Endometrium (tissue), 2 donors: ENCODE data around the gene SUSD4.

Experiments used
- FAIRE-seq: peaks from 2 replicates; lab custom pipeline; 2012; peaks lifted over from hg19 to GRCh38; lab: Jason Lieb, UNC
- donor health status: control.
- donor health status: control.

Gene SUSD4

GRCh38 chr1:223355699-223356098 is 8.3 kb downstream of the SUSD4 start:
- FAIRE-seq = no peak

DNA sequence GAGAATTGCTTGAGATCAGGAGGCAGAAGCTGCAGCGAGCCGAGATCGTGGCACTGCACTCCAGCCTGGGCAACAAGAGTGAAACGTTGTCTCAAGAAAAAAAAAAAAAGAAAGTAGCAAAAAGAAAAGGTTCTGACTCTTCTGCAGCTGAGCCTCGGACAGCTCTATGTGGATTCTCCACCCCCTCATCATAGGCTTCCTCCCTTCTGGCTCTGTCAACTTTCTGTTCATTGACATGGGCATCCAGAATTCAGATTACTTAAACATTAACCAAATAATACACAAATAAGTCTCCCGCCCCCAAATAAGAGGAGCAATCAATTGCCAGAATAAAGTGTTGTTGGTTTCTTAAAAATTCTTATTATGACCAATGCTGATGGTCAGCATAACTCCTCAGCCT is 10.0 kb downstream of the SUSD4 start:
- no peak for FAIRE-seq

- no peak for FAIRE-seq
These were observed 11.0 kb downstream of the SUSD4 start for GRCh38 chr1:223352944-223353343.

DNA sequence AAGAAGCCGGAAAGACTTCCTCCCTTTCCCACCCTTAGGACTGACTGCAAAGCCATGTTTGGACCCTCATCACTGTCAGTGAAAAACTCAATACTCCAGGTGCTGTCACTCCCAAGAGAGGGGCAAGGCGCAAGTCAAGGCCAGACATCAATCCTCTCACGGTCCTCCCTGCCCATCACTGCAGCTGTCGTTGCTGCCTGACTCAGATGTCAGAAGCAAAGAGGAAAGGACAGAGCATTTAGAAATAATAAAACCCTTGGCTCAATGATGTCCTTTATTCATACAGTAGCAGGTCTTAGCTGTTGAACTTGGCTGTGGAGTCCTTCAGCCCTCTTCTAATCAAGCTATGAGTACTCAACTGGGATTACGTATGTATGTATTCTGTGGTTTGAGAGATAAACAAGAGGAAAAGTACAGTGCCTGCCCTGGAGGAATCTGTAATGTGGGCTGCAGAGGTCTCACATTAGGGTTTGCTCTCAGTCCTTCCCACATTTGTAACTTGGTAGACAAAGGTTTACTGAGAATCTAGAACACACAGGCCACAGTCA is 13.5 kb downstream of the SUSD4 start:
- FAIRE-seq = no peak

DNA sequence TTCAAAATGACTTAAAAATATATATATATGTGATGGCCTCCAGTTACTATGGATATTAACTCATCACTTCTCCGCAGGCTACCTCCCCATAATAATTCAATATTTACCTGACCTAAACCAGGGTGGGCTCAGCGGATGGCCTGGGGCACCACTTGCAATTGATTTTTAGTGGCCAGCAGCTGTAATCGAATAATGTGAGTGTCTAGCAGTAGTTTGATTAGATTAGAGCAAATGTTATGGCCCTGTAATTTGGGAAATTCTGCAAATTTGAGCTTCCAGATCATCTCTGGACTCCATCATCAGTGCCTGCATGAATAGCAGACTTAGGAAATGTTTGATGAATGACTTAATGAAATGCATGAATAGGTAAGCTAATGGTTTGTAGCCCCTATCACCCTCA is 14.7 kb downstream of the SUSD4 start:
- FAIRE-seq = no peak

DNA sequence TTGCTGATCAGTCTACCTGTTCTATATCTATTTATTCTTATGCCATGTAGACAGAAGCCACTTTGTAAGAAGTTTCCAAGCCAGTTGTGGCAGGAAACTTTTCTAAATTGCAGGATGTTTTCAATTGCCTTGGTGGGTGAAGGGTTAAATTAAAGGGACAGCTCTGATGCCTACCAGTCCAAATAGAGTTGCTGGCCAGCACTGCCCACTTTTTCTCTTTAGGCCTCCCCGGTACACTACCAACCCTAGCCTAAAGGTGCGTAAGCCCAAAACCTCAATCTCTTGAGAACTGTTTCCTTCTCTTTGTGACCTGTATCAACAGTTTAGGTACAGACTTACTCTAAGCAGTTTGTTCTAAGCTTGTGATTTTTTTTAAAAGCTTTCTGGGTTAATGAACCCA is 15.5 kb downstream of the SUSD4 start:
- FAIRE-seq = no peak

DNA sequence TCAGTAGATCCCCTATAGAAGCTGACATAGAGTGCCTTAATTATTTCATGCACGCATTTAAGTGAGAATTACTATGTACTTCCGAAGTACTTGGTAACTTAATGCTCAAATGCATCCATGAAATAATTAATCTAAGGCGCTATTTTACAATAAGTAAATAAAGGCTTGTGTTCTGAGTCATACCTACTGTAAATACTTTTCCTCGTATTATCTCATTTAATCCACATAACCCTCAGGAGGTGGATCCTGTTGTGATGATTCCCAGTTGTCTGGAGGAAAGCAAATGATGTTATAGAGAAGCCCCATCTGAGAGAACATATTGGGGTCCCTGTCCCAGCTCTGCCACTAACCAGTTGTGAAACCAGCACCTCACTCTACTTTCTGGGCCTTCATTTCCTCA is 16.4 kb downstream of the SUSD4 start:
- FAIRE-seq = no peak

DNA sequence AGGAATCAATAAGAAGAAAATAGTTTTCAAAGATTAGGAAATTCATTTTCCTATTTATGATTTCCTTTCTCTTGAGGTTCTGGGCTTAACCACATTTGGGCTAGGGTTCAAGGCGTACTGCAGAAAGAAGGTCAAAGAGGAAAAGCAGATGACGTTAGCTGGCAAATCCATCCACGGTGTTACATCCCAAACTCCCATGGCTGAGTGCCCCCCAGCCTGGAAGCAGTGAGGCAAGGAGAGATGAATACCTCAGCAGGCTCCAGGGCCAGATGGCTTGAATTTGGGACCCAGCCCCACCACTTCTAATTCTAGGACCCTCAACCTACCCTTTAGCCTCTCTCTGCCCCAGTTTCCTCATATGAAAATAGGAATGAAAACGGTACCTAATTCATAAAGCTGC is 17.7 kb downstream of the SUSD4 start:
- FAIRE-seq = no peak

- no peak for FAIRE-seq
These were observed 18.3 kb downstream of the SUSD4 start for GRCh38 chr1:223345720-223346119.

DNA sequence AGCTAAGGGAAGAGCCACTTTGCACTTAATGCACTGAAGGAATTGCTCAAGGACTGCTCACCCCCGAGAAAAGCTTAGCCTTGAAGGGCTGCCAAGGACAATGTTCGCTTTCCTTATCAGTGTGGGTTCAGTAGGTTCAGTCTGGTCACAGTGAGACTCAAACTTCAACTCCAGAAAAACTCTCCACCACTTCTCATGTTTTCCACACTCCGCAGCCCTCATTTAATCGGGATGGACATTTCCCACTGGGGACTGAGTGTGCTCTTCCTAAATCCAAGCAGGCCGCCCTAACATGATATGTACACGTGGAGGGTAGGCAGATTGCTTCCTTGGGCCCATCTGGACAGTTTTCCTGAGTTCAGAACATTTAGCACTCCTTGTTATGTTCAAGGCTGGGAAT is 19.5 kb downstream of the SUSD4 start:
- FAIRE-seq = no peak

- FAIRE-seq = no peak
These were observed 20.3 kb downstream of the SUSD4 start for GRCh38 chr1:223343692-223344091.

DNA sequence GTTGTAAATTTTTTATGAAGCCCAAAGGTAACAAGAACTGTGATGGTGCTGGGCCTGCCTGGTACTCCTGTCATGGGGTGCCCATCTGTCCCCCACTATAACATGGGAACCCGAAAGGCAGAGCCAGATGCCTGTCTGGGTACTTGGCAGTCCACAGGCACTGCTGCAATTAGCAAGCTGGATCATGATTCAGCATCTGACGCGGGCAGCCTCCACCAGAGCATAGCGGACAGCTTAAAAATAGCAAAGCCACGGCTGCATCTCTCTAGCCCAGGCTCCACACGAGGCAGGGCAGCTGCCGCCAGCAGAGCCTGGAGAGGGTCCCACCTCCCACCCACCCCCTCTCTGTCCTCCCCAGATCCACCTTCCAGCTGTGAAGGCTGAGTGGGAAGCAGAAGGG is 22.9 kb downstream of the SUSD4 start:
- no peak for FAIRE-seq

- FAIRE-seq = no peak
These were observed 23.3 kb downstream of the SUSD4 start for GRCh38 chr1:223340637-223341036.

DNA sequence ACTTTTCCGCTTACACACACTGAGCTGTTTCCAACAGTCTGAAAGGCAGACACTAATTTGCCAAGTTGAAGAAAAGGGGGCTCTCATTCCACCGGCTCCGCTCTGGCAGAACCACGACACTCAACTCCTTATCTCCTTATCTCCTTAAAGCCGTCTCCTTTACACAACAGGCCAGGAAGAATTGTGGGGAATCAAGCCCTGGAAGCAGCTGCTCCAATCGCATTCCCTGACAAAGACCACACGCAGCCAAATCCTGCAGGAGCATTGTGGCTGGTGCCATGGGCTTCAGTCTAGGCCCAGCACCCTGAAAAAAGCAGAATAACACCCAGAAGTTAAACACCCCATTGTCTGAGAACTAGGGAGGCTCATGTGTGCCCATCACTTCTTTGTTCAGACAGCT is 24.1 kb downstream of the SUSD4 start:
- no peak for FAIRE-seq

DNA sequence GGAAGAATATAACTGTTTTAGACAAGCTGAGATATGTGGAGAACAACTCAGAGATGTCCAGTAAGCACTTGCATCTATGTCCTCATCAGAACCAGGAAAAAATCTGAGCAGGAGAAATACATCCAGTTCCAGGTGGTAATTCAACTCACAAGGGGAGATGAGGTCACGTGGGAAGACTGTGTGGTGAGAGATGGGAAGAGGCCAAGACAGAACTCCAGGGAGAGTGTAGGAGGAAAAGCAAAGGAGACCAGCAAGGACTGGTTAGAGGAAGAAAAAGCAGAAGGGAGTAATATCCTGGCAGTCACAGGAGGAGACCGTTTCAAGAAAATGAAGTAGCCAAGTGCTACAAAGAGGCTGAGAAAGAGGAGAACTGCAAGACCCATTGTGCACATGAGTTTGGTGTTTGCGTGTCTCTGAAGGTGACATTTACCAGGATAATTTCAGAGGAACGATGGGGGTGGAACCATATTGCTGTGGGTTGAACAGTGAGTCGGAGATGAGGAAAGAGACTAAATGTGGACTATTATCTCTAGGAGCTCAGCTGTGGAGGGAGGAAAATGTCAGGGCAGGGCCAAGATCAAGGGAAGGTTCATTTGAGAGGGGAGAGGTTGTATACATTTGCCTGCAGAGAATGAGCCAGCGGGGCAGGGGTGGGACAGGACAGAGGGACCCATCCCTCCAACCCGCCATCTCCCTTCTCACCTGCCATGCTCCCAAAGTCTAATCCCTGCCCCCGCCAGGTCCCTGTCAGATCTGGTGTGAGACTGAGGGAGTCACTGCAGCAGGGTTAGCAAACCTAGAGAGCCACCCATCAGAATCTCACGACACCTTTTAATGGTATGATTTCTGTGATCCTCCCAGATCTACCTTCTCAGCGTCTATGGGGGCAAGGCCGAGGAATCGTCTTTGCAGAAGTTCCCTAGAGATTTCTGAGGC is 24.9 kb downstream of the SUSD4 start:
- FAIRE-seq = no peak

GRCh38 chr1:223337174-223337869 is 26.7 kb downstream of the SUSD4 start:
- no peak for FAIRE-seq

DNA sequence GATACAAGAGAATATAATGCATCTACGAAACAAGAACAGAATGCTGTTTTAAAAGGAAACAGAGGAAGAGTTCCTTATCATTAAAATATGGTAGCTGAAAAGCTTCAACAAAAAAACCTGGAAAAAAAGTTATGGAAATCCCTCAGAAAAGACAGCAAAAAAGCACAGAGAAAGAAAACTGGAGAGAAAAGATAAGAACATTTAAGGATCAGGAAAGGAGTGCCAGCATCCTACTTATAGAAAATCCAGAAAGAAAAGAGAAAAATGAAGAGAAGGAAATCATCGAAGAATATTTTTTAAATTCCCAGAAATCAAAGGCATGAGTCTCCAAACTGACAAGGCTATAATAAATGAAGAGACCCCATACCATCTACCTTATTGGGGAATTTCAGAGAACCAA is 29.8 kb downstream of the SUSD4 start:
- FAIRE-seq = no peak

GRCh38 chr1:223332997-223333396 is 31.0 kb downstream of the SUSD4 start:
- FAIRE-seq = no peak

DNA sequence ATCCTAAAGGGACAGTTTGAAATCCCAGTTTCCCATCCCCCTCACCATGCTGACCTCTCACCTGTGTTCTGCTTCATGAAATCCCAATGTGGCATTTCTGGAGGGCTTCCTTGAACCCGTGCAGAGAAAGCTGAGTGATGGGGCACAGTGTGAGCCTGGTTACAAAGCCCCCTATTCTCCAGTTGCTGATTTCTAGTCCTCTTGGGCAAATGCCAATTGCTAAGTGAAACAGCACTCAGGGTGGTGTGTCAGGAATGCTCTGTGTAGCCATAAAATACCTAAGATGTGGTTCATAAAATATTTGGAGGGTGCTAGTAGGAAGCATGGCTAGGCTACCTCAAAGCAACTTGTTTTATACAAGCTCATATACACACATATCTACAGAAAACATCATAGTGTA is 32.0 kb downstream of the SUSD4 start:
- no peak for FAIRE-seq

GRCh38 chr1:223331301-223331700 is 32.7 kb downstream of the SUSD4 start:
- no peak for FAIRE-seq

- FAIRE-seq = no peak
These were observed 33.5 kb downstream of the SUSD4 start for GRCh38 chr1:223330466-223330865.

GRCh38 chr1:223329664-223330415 is 34.1 kb downstream of the SUSD4 start:
- FAIRE-seq = no peak

- FAIRE-seq = no peak
These were observed 34.7 kb downstream of the SUSD4 start for GRCh38 chr1:223329252-223329651.
